ENCODE measurements around the gene SFT2D2.

Gene SFT2D2

DNA sequence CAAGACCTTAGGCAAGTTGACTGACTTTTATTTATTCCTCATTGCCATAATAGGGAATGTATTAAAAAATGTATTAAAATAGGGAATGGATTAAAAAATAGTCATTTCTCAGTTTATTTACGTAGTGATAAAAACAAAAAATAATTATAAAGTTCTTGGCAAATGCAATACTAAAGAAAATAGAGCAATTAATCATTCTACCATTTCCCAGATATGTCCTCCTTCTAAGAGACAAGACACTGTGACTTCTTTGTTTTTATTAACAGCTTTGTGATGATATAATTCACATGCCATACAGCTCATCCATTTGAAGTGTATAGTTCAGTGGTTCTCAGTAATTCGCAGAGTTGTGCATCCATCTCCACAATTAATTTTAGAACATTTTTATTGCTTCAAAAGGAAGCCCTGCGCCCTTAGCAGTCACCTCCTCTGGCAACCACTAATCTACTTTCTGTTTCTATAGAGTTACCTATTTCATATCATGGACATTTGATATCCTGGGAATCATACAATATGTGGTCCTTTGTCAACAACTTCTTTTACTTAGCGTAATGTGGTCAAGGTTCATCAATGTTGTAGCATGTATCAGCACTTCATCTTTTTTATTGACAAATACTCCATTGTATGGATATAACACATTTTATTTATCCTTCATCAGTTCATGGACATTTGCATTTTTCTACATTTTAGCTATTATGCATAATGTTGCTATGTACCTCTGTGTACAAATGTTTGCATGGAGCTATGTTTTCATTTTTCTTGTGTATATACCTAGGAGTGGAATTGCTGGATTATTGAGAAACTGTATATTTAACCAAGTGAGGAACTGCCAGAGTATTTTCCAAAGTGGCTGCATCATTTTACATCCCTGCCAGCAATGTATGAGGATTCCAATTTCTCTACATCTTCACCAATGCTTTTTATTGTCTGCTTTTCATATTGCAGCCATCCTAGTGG, 60.4 kb downstream of the SFT2D2 start:
- DNase-seq (ENCODE audit: low read depth, low spot score): no peak
- Histone ChIP-seq H3K27me3 (ENCODE audit: insufficient read depth, insufficient read length) (peaks cover 2% of the 10 kb centered on the region), H3K4me1 (ENCODE audit: insufficient read depth, insufficient read length) (peaks cover 3% of the 10 kb centered on the region)

DNA sequence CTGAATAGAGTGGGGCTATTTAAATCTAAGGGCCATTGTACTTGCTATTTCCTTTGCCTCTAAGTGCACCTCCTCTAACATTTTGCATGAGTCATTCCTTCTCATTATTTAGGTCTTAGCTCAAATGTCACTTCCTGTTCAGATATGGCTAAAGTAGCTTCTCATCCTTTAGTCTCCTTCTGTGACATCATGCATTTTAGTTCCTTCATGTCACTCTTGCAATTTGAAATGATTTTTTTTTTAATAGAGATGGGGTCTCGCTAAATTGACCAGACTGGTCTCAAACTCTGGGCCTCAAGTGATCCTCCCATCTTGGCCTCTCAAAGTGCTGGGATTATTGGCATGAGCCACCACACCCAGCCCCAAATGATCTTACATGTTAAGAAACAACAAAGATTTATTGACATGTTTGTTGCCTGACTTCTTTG, 61.4 kb downstream of the SFT2D2 start:
- Histone ChIP-seq H3K9ac (ENCODE audit: insufficient read length, low read depth) (no peak overlapping the region), H3K36me3 (ENCODE audit: insufficient read depth, insufficient read length, low read length) (no peaks in the 10 kb centered on the region), H3K4me3 (ENCODE audit: insufficient read length, low read depth) (no peak overlapping the region), H3K27me3 (ENCODE audit: insufficient read depth, insufficient read length) (peaks cover 2% of the 10 kb centered on the region), H3K9me3 (ENCODE audit: insufficient read depth, low read length) (no peaks in the 10 kb centered on the region), H3K4me1 (ENCODE audit: insufficient read depth, insufficient read length) (peaks cover 4% of the 10 kb centered on the region)
- TF ChIP-seq YY1 (IDR thresholded peaks at IDR 0.05; ENCODE audit: insufficient read depth, insufficient read length): no peak
- TF ChIP-seq SUZ12 (IDR thresholded peaks at IDR 0.05; ENCODE audit: extremely low read depth, insufficient read depth, insufficient read length): no peak
- no peak for TF ChIP-seq ZNF274 (IDR thresholded peaks at IDR 0.05; ENCODE audit: low read depth, low read length)
- no peak for DNase-seq (ENCODE audit: low read depth, low spot score)

More for the DNA sequence above, 60.4 kb downstream of the SFT2D2 start:
- Histone ChIP-seq H3K36me3 (ENCODE audit: insufficient read depth, insufficient read length, low read length) (no peaks in the 10 kb centered on the region), H3K4me3 (ENCODE audit: insufficient read length, low read depth) (no peak overlapping the region), H3K9me3 (ENCODE audit: insufficient read depth, low read length) (no peaks in the 10 kb centered on the region), H3K9ac (ENCODE audit: insufficient read length, low read depth) (no peak overlapping the region)
- no peak for TF ChIP-seq SUZ12 (IDR thresholded peaks at IDR 0.05; ENCODE audit: extremely low read depth, insufficient read depth, insufficient read length)
- no peak for TF ChIP-seq ZNF274 (IDR thresholded peaks at IDR 0.05; ENCODE audit: low read depth, low read length)
- no peak for TF ChIP-seq YY1 (IDR thresholded peaks at IDR 0.05; ENCODE audit: insufficient read depth, insufficient read length)

DNA sequence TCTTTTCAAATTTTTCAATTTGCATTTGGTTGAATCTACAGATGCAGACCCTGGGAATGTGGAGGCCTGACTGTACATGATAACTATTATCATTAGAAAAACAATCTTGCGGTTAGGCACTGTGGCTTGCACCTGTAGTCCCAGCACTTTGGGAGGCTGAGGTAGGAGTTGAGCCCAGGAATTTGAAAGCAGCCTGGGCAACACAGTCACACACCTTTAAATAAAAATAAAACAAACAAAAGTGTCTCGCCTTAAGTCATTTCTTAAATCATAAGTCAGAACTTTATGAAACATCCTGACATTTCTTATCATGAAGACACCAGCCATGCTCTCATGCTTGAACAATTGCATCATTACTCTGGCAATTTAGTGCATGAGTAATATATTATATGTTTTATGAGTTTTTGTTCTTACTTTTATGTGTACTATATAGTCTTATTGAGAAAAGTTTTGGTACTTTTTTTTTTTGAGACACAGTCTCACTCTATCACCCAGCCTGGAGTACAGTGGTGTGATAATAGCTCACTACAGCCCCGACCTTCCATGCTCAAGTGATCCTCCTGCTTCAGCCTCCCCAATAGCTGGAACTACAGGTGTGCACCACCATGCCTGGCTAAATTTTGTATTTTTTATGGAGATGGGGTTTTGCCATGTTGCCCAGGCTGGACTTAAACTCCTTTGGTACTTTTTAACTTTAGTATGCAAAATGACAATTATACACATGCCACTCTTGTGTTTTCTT, 62.7 kb downstream of the SFT2D2 start:
- DNase-seq (ENCODE audit: low read depth, low spot score): no peak
- Histone ChIP-seq H3K4me1 (ENCODE audit: insufficient read depth, insufficient read length) (peaks cover 4% of the 10 kb centered on the region), H3K27me3 (ENCODE audit: insufficient read depth, insufficient read length) (peaks cover 2% of the 10 kb centered on the region), H3K9ac (ENCODE audit: insufficient read length, low read depth) (no peak overlapping the region), H3K36me3 (ENCODE audit: insufficient read depth, insufficient read length, low read length) (no peaks in the 10 kb centered on the region), H3K4me3 (ENCODE audit: insufficient read length, low read depth) (no peak overlapping the region), H3K9me3 (ENCODE audit: insufficient read depth, low read length) (no peaks in the 10 kb centered on the region)
- no peak for TF ChIP-seq YY1 (IDR thresholded peaks at IDR 0.05; ENCODE audit: insufficient read depth, insufficient read length)
- TF ChIP-seq ZNF274 (IDR thresholded peaks at IDR 0.05; ENCODE audit: low read depth, low read length): no peak
- no peak for TF ChIP-seq SUZ12 (IDR thresholded peaks at IDR 0.05; ENCODE audit: extremely low read depth, insufficient read depth, insufficient read length)

DNA sequence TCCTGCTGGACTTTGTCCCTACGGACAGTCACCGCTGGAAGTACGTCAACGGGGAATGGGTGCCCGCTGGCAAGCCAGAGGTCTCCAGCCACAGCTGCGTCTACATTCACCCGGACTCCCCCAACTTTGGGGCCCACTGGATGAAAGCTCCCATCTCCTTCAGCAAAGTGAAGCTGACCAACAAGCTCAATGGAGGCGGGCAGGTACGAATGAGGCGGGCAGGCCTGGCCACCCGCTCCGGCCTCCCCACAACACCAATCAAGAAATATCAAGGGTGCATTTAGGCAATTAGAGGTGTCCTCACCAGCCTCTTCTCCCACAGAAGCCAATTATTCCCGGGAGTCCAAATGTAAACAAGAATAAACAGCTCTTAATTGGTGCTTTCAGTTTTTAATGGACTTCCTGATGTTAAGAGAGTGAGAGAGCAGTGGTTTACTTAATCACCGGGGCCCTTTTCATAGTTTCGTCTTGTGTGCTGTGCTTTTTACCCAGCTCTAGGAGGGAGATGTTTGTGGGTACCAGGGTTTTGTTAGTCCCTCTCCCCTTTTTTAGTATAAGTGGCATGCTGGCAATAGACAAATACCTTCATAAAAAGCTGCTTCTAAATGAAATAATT, 65.5 kb downstream of the SFT2D2 start:
- TF ChIP-seq SUZ12 (IDR thresholded peaks at IDR 0.05; ENCODE audit: extremely low read depth, insufficient read depth, insufficient read length) (no peak), ZNF274 (IDR thresholded peaks at IDR 0.05; ENCODE audit: low read depth, low read length) (no peak), YY1 (IDR thresholded peaks at IDR 0.05; ENCODE audit: insufficient read depth, insufficient read length) (no peak)
- H3K9ac ChIP-seq (ENCODE audit: insufficient read length, low read depth): no peak overlapping the region

DNA sequence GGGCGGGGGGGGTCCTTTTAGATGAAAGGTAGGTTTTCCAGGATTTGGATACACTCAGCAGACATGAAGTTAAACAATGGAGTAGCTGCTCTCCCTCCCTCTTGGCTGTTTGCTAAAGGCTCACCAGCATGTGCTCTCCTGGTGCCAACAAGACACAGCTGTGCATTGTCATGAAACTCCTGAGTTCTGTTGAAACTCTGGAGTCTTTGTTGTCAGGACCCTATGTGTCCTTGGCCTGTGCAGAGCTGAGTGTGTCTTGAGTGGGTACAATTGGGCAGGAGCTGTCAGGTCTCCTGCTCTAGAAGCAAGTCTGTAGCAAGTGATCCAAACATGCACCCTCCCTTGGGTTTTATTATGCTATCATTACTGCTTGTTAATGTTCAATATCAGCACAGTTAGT, 67.6 kb downstream of the SFT2D2 start:
- H3K4me3 ChIP-seq (ENCODE audit: insufficient read length, low read depth): no peak overlapping the region
- no peaks in the 10 kb centered on the region for H3K36me3 ChIP-seq (ENCODE audit: insufficient read depth, insufficient read length, low read length)
- no peak for DNase-seq (ENCODE audit: low read depth, low spot score)
- no peaks in the 10 kb centered on the region for H3K9me3 ChIP-seq (ENCODE audit: insufficient read depth, low read length)
- peaks cover 4% of the 10 kb centered on the region for H3K4me1 ChIP-seq (ENCODE audit: insufficient read depth, insufficient read length)
- H3K9ac ChIP-seq (ENCODE audit: insufficient read length, low read depth): no peak overlapping the region
- H3K27me3 ChIP-seq (ENCODE audit: insufficient read depth, insufficient read length): peaks cover 2% of the 10 kb centered on the region
- no peak for TF ChIP-seq ZNF274 (IDR thresholded peaks at IDR 0.05; ENCODE audit: low read depth, low read length)

More for the DNA sequence above, 65.5 kb downstream of the SFT2D2 start:
- H3K9me3 ChIP-seq (ENCODE audit: insufficient read depth, low read length): no peaks in the 10 kb centered on the region
- no peaks in the 10 kb centered on the region for H3K36me3 ChIP-seq (ENCODE audit: insufficient read depth, insufficient read length, low read length)
- H3K4me3 ChIP-seq (ENCODE audit: insufficient read length, low read depth): no peak overlapping the region
- no peak for DNase-seq (ENCODE audit: low read depth, low spot score)
- peaks cover 2% of the 10 kb centered on the region for H3K27me3 ChIP-seq (ENCODE audit: insufficient read depth, insufficient read length)
- peaks cover 4% of the 10 kb centered on the region for H3K4me1 ChIP-seq (ENCODE audit: insufficient read depth, insufficient read length)

DNA sequence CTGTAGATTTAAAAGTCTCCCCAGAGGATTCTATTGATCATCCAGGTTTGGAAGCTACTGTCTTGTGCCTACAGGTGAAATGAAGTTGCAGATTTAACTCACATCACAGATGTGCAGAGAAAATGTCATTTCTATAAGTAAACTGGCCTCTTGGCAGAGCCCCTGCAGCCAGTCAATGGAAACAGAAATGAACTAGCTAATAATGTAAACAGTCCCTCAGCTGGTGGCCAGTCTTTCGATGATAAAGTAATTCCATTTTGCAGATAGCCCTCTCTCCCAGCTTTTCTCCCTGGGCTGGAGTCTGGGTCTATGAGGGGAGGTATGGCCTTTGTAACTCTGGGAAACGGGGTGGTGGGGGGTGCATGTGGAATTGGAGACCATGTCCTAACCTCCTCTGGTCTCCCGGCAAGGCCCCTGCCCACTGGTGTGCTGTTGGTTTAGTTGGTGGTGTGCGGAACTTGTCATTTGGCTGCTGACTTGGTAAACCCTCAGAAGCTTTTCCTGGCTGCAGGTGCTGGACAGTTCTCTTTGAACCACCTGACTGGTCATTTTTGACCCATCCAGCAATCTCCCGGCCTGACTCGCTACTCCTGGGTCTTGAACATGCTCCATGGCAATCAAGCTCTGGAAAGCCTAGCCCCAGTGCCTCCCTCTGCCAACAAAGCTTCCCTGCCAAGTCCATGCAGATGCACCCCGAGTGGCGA, 69.8 kb downstream of the SFT2D2 start:
- Histone ChIP-seq H3K4me3 (ENCODE audit: insufficient read length, low read depth) (no peak overlapping the region), H3K36me3 (ENCODE audit: insufficient read depth, insufficient read length, low read length) (no peaks in the 10 kb centered on the region), H3K9ac (ENCODE audit: insufficient read length, low read depth) (no peak overlapping the region), H3K27me3 (ENCODE audit: insufficient read depth, insufficient read length) (peaks cover 2% of the 10 kb centered on the region), H3K4me1 (ENCODE audit: insufficient read depth, insufficient read length) (peaks cover 4% of the 10 kb centered on the region), H3K9me3 (ENCODE audit: insufficient read depth, low read length) (no peaks in the 10 kb centered on the region)
- no peak for TF ChIP-seq ZNF274 (IDR thresholded peaks at IDR 0.05; ENCODE audit: low read depth, low read length)
- TF ChIP-seq SUZ12 (IDR thresholded peaks at IDR 0.05; ENCODE audit: extremely low read depth, insufficient read depth, insufficient read length): no peak
- no peak for TF ChIP-seq YY1 (IDR thresholded peaks at IDR 0.05; ENCODE audit: insufficient read depth, insufficient read length)
- DNase-seq (ENCODE audit: low read depth, low spot score): no peak
